GM12878 (cell line): ENCODE data around the gene ITSN1. TPM values are rescaled to one million over a fixed set of nuclear protein-coding genes. Genes with fewer than 3 reads are reported as not detected.

Experiments used
- ATAC-seq: fragments of 200-7000 bp; cut with Tn5 transposase; 3 replicates; pipeline ENCODE4 v1.9.1; 2020; ENCODE audit warnings: mild to moderate bottlenecking, moderate library complexity
- BruUV-seq: library from RNA; stranded (reverse); fragments of 400-500 nt; replicated peaks from 2 replicates; lab custom pipeline; 2021; lab: Mats Ljungman, UMichigan
- CTCF ChIA-PET: fragments of 300-600 bp; sonication (Branson Sonifier 250); formaldehyde crosslinking; extraction: SDS; loops from one replicate; lab custom pipeline; 2021; ENCODE audit warnings: inconsistent platforms; lab: Yijun Ruan, JAX
- POLR2A ChIA-PET: fragments of 350-600 bp; formaldehyde crosslinking; extraction: SDS; loops from one replicate; lab custom pipeline; 2021; ENCODE audit warnings: inconsistent platforms; lab: Charles Lee
- RAD21 ChIA-PET: fragments of 300-600 bp; sonication (Branson Sonifier 250); formaldehyde crosslinking; loops from one replicate; lab custom pipeline; 2023; ENCODE audit warnings: antibody characterized with exemption; ENCODE audit not compliant: unreplicated experiment; lab: Charles Lee
- SMC1A ChIA-PET: fragments of 300-600 bp; sonication (Branson Sonifier 250); formaldehyde crosslinking; loops from one replicate; lab custom pipeline; 2023; ENCODE audit not compliant: unreplicated experiment, uncharacterized antibody; lab: Charles Lee
- DNase-seq: peaks from one replicate; pipeline ENCODE4 v3.0.0-alpha.2; 2011; ENCODE audit warnings: low read depth, low spot score
- FAIRE-seq: peaks from 3 replicates; lab custom pipeline; 2011; peaks lifted over from hg19 to GRCh38; lab: Jason Lieb, UNC
- H2AFZ ChIP-seq: 2 replicates; pipeline ENCODE4 v1.6.0; 2011; ENCODE audit warnings: low read depth, low read length, control low read depth; ENCODE audit not compliant: control insufficient read depth
- H3K27ac ChIP-seq: 2 replicates; pipeline ENCODE4 v1.5.1; 2011; ENCODE audit warnings: control low read depth; ENCODE audit not compliant: control insufficient read depth, insufficient read depth
- H3K27me3 ChIP-seq, 2 experiments: replicated peaks in 1 of 2; 2 replicates each; pipeline versions ENCODE4 v1.6.0 to v1.6.1; 2011; ENCODE audit warnings: low read length in 1 of 2; ENCODE audit not compliant: control insufficient read depth in 2 of 2, insufficient read depth in 2 of 2
- H3K36me3 ChIP-seq, 2 experiments: 2 replicates each; pipeline ENCODE4 v1.5.1; 2011; ENCODE audit warnings: low read length in 1 of 2; ENCODE audit not compliant: control insufficient read depth in 2 of 2, insufficient read depth in 2 of 2
- H3K4me1 ChIP-seq: 2 replicates; pipeline ENCODE4 v1.6.1; 2011; ENCODE audit warnings: mild to moderate bottlenecking, low read length, moderate library complexity, mixed read lengths; ENCODE audit not compliant: control insufficient read depth, insufficient read depth
- H3K4me2 ChIP-seq: 2 replicates; pipeline ENCODE4 v1.6.0; 2011; ENCODE audit warnings: control low read depth; ENCODE audit not compliant: control insufficient read depth, insufficient read depth
- H3K4me3 ChIP-seq: fragments of 200-600 bp; sonication (generic); 2 replicates; pipeline ENCODE4 v1.5.1; 2016
- H3K79me2 ChIP-seq: 2 replicates; pipeline ENCODE4 v1.6.0; 2011; ENCODE audit warnings: low read length; ENCODE audit not compliant: control insufficient read depth, insufficient read depth
- H3K9ac ChIP-seq: 2 replicates; pipeline ENCODE4 v1.8.0; 2011; ENCODE audit warnings: low read length, control low read depth, mixed read lengths; ENCODE audit not compliant: control insufficient read depth, insufficient read depth
- H3K9me3 ChIP-seq: replicated peaks from 3 replicates; pipeline ENCODE4 v1.5.1; 2011; ENCODE audit warnings: mild to moderate bottlenecking, low read length; ENCODE audit not compliant: control insufficient read depth, insufficient read depth
- H4K20me1 ChIP-seq: 2 replicates; pipeline ENCODE4 v1.6.0; 2011; ENCODE audit not compliant: control insufficient read depth, insufficient read depth
- ASH2L ChIP-seq: fragments of 300-600, 200-600 bp; sonication (generic); IDR thresholded peaks from 2 replicates; pipeline ENCODE4 v1.6.1; 2017; ENCODE audit warnings: low read depth, mild to moderate bottlenecking, borderline replicate concordance
- BACH1 ChIP-seq: fragments of 450-650 bp; IDR thresholded peaks from 2 replicates; pipeline ENCODE4 v1.6.1; 2017; ENCODE audit warnings: mild to moderate bottlenecking, borderline replicate concordance
- CHD4 ChIP-seq: fragments of 200-600 bp; sonication (generic); IDR thresholded peaks from 2 replicates; pipeline ENCODE4 v1.6.1; 2016; ENCODE audit warnings: mild to moderate bottlenecking
- HCFC1 ChIP-seq: fragments of 150-350 bp; IDR thresholded peaks from 2 replicates; pipeline ENCODE4 v1.6.1; 2014; ENCODE audit warnings: low read length
- IRF3 ChIP-seq: fragments of 450-650 bp; IDR thresholded peaks from 2 replicates; pipeline ENCODE4 v1.6.1; 2014; ENCODE audit warnings: mild to moderate bottlenecking
- KLF5 ChIP-seq: fragments of 450-650 bp; IDR thresholded peaks from 2 replicates; pipeline ENCODE4 v1.6.1; 2014; ENCODE audit warnings: mild to moderate bottlenecking; ENCODE audit not compliant: partially characterized antibody
- PRDM15 ChIP-seq: fragments of 450-650 bp; formaldehyde crosslinking; IDR thresholded peaks from 2 replicates; pipeline ENCODE4 v1.4.0; 2020; ENCODE audit warnings: mild to moderate bottlenecking, moderate library complexity
- TAF1 ChIP-seq: IDR thresholded peaks from 2 replicates; pipeline ENCODE4 v1.6.1; 2011; ENCODE audit warnings: mild to moderate bottlenecking, low read depth, low read length, borderline replicate concordance
- whole genome bisulfite sequencing: methylation state at CpG from one replicate; pipeline ENCODE4 v1.1.6; 2016; ENCODE audit warnings: low lambda C conversion rate; ENCODE audit not compliant: insufficient replicate concordance, insufficient coverage; ENCODE audit errors: missing lambda C conversion rate; 5-methylcytosine and 5-hydroxymethylcytosine counted together
- in situ Hi-C: fragments of 300-500 bp; cut with MboI; formaldehyde crosslinking; loops from 9 replicates; pipeline ENCODE4 v1.14.3; 2018; ENCODE audit warnings: mixed read lengths
- intact Hi-C: fragments of 100-400 bp; cut with micrococcal nuclease; formaldehyde crosslinking; loops from one replicate; pipeline ENCODE4 v1.14.2; 2022; ENCODE audit not compliant: unreplicated experiment
- polyA plus RNA-seq, 11 experiments: library from polyadenylated mRNA; depleted of rRNA in 4 of 11; unstranded in 6 of 11; stranded (reverse) in 5 of 11; fragments of >200 nt; fragmentation: Nextera tagmentation in 4 of 11; fragmentation: Illumina TruSeq in 1 of 11; extraction: Ambion mirVana in 4 of 11; extraction: Trizol in 1 of 11; gene quantifications; 1 replicate in 1 of 11; 2 replicates in 10 of 11; pipeline versions ENCODE4 v1.2.1 to v1.2.3, GENCODE V29; 2011 to 2016; ENCODE audit warnings: inconsistent platforms in 2 of 11, missing spikeins in 2 of 11, low read depth in 1 of 11
- total RNA-seq, 4 experiments: library from RNA; depleted of rRNA in 3 of 4; stranded (reverse); fragments of >200 nt in 3 of 4; fragmentation: Illumina TruSeq in 1 of 4; extraction: Trizol in 1 of 4; gene quantifications; 2 replicates each; pipeline versions ENCODE4 v1.2.1 to v1.2.3, GENCODE V29; 2013 to 2021
- TF ChIP-seq, protein P1 (sequence below): IDR thresholded peaks from 2 replicates; pipeline ENCODE4 v1.6.1; 2011; ENCODE audit warnings: low read depth, mild to moderate bottlenecking, low read length, moderate library complexity, borderline replicate concordance; ENCODE audit errors: extremely low read depth

ITSN1 gene
- total and polyA plus RNA-seq, 10 of the 15 experiments (the other 5 are each of a cell fraction or from before 2014, with no cell fraction given), result 0.89 to 10.6 (median 4.8) TPM

- no peak overlapping the region for H3K4me3 ChIP-seq
- H4K20me1 ChIP-seq, result no peaks in the 10 kb centered on the region
- FAIRE-seq, result no peak
- SMC1A ChIA-PET, result no interaction called here
- RAD21 ChIA-PET, result no interaction called here
- H3K27ac ChIP-seq, result no peak overlapping the region
- CTCF ChIA-PET, result no interaction called here
- no peak overlapping the region for H3K4me2 ChIP-seq
- no peak overlapping the region for H2AFZ ChIP-seq
- no peaks in the 10 kb centered on the region for H3K79me2 ChIP-seq
- H3K9me3 ChIP-seq, result no peaks in the 10 kb centered on the region; the same call in 2 of the 3 replicates
- DNase-seq, result no peak
- WGBS, result 35% methylated on average over 11 of the region's 11 CpGs
- no peak for ATAC-seq
- no peaks in the 10 kb centered on the region for H3K4me1 ChIP-seq
- TF ChIP-seq ASH2L (no peak), PRDM15 (CRISPR knock-in tag) (no peak), IRF3 (no peak), HCFC1 (no peak), CHD4 (no peak), TAF1 (no peak), BACH1 (no peak), KLF5 (no peak)
- TF ChIP-seq, protein P1, sequence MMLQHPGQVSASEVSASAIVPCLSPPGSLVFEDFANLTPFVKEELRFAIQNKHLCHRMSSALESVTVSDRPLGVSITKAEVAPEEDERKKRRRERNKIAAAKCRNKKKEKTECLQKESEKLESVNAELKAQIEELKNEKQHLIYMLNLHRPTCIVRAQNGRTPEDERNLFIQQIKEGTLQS, result no peak
- TF ChIP-seq, all 136 proteins: peak for 0
- Histone ChIP-seq H3K9ac (no peak overlapping the region), H3K36me3 (no peaks in the 10 kb centered on the region), H3K27me3 (no peaks in the 10 kb centered on the region)
- in situ Hi-C loops (no loop called here), intact Hi-C loops (no loop called here)
- POLR2A ChIA-PET, result no interaction called here
- BruUV-seq, result no TSS peak
Observed at GRCh38 chr21:33850401-33850800, 208.1 kb downstream of the ITSN1 start.
